ENCODE results near the gene CDKAL1.

GRCh38 chr6:20655317-20655716 lies 121.1 kb downstream of the CDKAL1 start:
- no peak for TF ChIP-seq CTCF (IDR thresholded peaks at IDR 0.05; ENCODE audit: insufficient read depth, low read length)
- TF ChIP-seq GABPA (IDR thresholded peaks at IDR 0.05; ENCODE audit: low read depth), result no peak
- no peak for TF ChIP-seq REST (IDR thresholded peaks at IDR 0.05; ENCODE audit: insufficient replicate concordance, low read depth)
- no peak for TF ChIP-seq POLR2AphosphoS5 (IDR thresholded peaks at IDR 0.05; ENCODE audit: low read depth)
- TF ChIP-seq SPI1 (IDR thresholded peaks at IDR 0.05; ENCODE audit: borderline replicate concordance, low read depth), result no peak
